Keratinocyte (primary cell): ENCODE data around the gene DAB1. TPM values are rescaled to one million over a fixed set of nuclear protein-coding genes. Genes with fewer than 3 reads are reported as not detected.
A peak's percentile ranks its signal among the peaks of the same experiment; 100 is the strongest.

Experiments
- DNase-seq: peaks from one replicate; pipeline ENCODE4 v3.0.0-alpha.2; 2011; ENCODE audit warnings: low read depth, missing footprints, low spot score
- FAIRE-seq: peaks from 2 replicates; lab custom pipeline; 2011; peaks lifted over from hg19 to GRCh38; lab: Jason Lieb, UNC
- H2AFZ ChIP-seq: 2 replicates; pipeline ENCODE4 v1.6.0; 2012; ENCODE audit warnings: low read length, control low read depth, inconsistent platforms; ENCODE audit not compliant: control insufficient read depth
- H3K27ac ChIP-seq: 2 replicates; pipeline ENCODE4 v1.5.1; 2011; ENCODE audit warnings: low read length; ENCODE audit not compliant: control insufficient read depth, insufficient read depth
- H3K27me3 ChIP-seq: 3 replicates; pipeline ENCODE4 v1.6.0; 2011; ENCODE audit warnings: low read length; ENCODE audit not compliant: control insufficient read depth, insufficient read depth; ENCODE audit errors: extremely low read depth
- H3K36me3 ChIP-seq, 2 experiments: 2 replicates in 1 of 2; 3 replicates in 1 of 2; pipeline ENCODE4 v1.5.1; 2011; ENCODE audit warnings: low read length in 2 of 2, mild to moderate bottlenecking in 1 of 2; ENCODE audit not compliant: control insufficient read depth in 2 of 2, insufficient read depth in 2 of 2; ENCODE audit errors: extremely low read depth in 1 of 2
- H3K4me1 ChIP-seq: 3 replicates; pipeline ENCODE4 v1.5.1; 2011; ENCODE audit warnings: low read length; ENCODE audit not compliant: control insufficient read depth, insufficient read depth; ENCODE audit errors: extremely low read depth
- H3K4me2 ChIP-seq: 3 replicates; pipeline ENCODE4 v1.6.0; 2011; ENCODE audit warnings: low read depth, low read length; ENCODE audit not compliant: control insufficient read depth, insufficient read depth; ENCODE audit errors: extremely low read depth
- H3K4me3 ChIP-seq, 3 experiments: fragments of 200-600 bp in 1 of 3; sonication (generic) in 1 of 3; 2 replicates in 2 of 3; 3 replicates in 1 of 3; pipeline ENCODE4 v1.5.1; 2011 to 2016; ENCODE audit warnings: low read length in 3 of 3, mild to moderate bottlenecking in 3 of 3, control low read depth in 2 of 3, inconsistent platforms in 1 of 3, low read depth in 1 of 3, mixed read lengths in 1 of 3, mixed run types in 1 of 3, moderate library complexity in 1 of 3; ENCODE audit not compliant: control insufficient read depth in 2 of 3, insufficient read depth in 2 of 3; ENCODE audit errors: extremely low read depth in 1 of 3
- H3K79me2 ChIP-seq: 2 replicates; pipeline ENCODE4 v1.6.0; 2012; ENCODE audit warnings: low read length; ENCODE audit not compliant: control insufficient read depth, insufficient read depth
- H3K9ac ChIP-seq: 3 replicates; pipeline ENCODE4 v1.6.0; 2011; ENCODE audit warnings: low read length; ENCODE audit not compliant: control insufficient read depth, insufficient read depth; ENCODE audit errors: extremely low read depth
- H3K9me1 ChIP-seq: 3 replicates; pipeline ENCODE4 v1.6.0; 2011; ENCODE audit warnings: low read length; ENCODE audit not compliant: control insufficient read depth, insufficient read depth; ENCODE audit errors: extremely low read depth
- H3K9me3 ChIP-seq: 2 replicates; pipeline ENCODE4 v1.5.1; 2012; ENCODE audit warnings: low read depth, low read length; ENCODE audit not compliant: control insufficient read depth
- H4K20me1 ChIP-seq: 3 replicates; pipeline ENCODE4 v1.6.0; 2011; ENCODE audit warnings: low read length; ENCODE audit not compliant: control insufficient read depth, insufficient read depth; ENCODE audit errors: extremely low read depth
- CTCF ChIP-seq, 3 experiments: IDR thresholded peaks in 1 of 3; conservative IDR thresholded peaks in 1 of 3; optimal IDR thresholded peaks in 1 of 3; 2 replicates in 2 of 3; 3 replicates in 1 of 3; pipeline versions ENCODE3 to v1.5.1; 2011; ENCODE audit warnings: low read length in 3 of 3, mild to moderate bottlenecking in 3 of 3, moderate library complexity in 2 of 3, control low read depth in 1 of 3, inconsistent platforms in 1 of 3; ENCODE audit not compliant: insufficient read depth in 2 of 3; ENCODE audit errors: extremely low read depth in 1 of 3
- EZH2 ChIP-seq: IDR thresholded peaks from one replicate; pipeline ENCODE4 v1.6.1; 2012; ENCODE audit warnings: inconsistent platforms, mild to moderate bottlenecking, low read length, moderate library complexity
- dilution Hi-C: fragments of 300-500 bp; cut with MboI; formaldehyde crosslinking; loops from one replicate; pipeline ENCODE4 v1.7.0; 2020; ENCODE audit warnings: low sequenced_read_pairs; ENCODE audit not compliant: extremely low pct_ligation_motif_present
- polyA minus RNA-seq, 3 experiments: library from RNA; depleted of rRNA, polyadenylated mRNA; stranded (reverse); fragments of >200 nt; gene quantifications; 1 replicate in 1 of 3; 2 replicates in 1 of 3; 3 replicates in 1 of 3; pipeline ENCODE4 v1.2.3, GENCODE V29; 2011
- polyA plus RNA-seq, 5 experiments: library from polyadenylated mRNA; depleted of rRNA in 3 of 5; stranded (reverse) in 3 of 5; stranded (forward) in 1 of 5; unstranded in 1 of 5; fragments of >200 nt; gene quantifications; 1 replicate in 1 of 5; 2 replicates in 3 of 5; 3 replicates in 1 of 5; pipeline versions ENCODE4 v1.2.1 to v1.2.3, GENCODE V29; 2011 to 2012; ENCODE audit warnings: missing spikeins in 2 of 5, low read depth in 1 of 5, low replicate concordance in 1 of 5

Gene DAB1
- polyA plus RNA-seq (0.01 to 0.03 TPM (median 0.01 TPM) in 3 replicates), polyA minus RNA-seq (not detected in 3 replicates)
- polyA plus RNA-seq (2011; ENCODE audit: low read depth): not detected
- not detected in 2 replicates for polyA plus RNA-seq (2011; cell fraction: cytosol; rRNA removed)
- 0.03 TPM in 1 of 2 replicates, not detected in the other for polyA plus RNA-seq (2011; cell fraction: nucleus; rRNA removed)
- not detected in 2 replicates for polyA plus RNA-seq (2012; ENCODE audit: low replicate concordance)
- not detected for polyA minus RNA-seq (2011; cell fraction: cytosol; rRNA and poly(A)+ RNA removed)
- not detected in 2 replicates for polyA minus RNA-seq (2011; cell fraction: nucleus; rRNA and poly(A)+ RNA removed)

DNA sequence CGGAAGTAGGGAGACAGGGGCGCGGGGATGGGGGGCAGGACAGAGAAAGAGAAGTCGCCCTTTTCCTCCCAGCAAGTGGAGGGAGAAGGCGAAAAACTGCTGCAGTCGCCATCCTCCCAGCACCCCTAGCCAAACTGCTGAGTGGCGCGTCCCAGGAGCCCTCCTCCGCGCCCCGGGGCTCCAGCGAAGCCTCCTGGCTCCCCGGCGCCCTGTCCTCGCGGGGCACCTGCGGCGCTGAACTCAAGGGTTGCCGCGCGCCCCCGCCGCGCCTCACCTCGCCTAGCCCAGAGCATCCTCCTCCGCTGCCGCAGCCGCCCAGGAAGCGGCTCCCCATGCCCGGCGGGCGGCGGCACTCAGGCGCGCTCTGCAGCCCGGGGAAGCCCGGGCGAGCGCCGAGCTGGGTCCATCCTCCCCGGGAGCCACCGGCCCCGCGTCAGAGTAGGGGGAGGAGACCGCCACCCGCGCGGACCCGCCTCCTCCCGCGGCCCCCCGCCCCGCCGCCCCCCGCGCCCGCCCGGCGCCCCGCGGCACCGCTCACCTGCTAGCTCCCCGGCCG lies at the start of gene DAB1:
DAB1 (minus strand) TSS at position 405 of the 556 bp plus-strand sequence. CDS start 133,030 bp downstream, outside the sequence.
- H3K79me2 ChIP-seq: no peaks in the 10 kb centered on the region
- peak within 1 kb of the TSS; percentile 95 for H3K4me2 ChIP-seq
- H3K9ac ChIP-seq: no peak within 1 kb of the TSS
- H3K4me1 ChIP-seq: peaks cover 8% of the 10 kb centered on the region
- dilution Hi-C loops: no loop called here
- H4K20me1 ChIP-seq: no peaks in the 10 kb centered on the region
- no peak within 1 kb of the TSS for H3K27ac ChIP-seq
- H3K9me1 ChIP-seq: no peaks in the 10 kb centered on the region
- peaks cover 59% of the 10 kb centered on the region for H3K27me3 ChIP-seq
- peak; percentile 64 for TF ChIP-seq EZH2
- TF ChIP-seq CTCF (optimal IDR thresholded peaks at IDR 0.05 in 1 of 3, IDR thresholded peaks at IDR 0.05 in 1 of 3, conservative IDR thresholded peaks at IDR 0.05 in 1 of 3; ENCODE audit: extremely low read depth in 1 of 3, insufficient read depth in 2 of 3, low read length in 3 of 3): no peak
- H3K4me3 ChIP-seq: peak within 1 kb of the TSS; percentile 28 to 52 (median 42)
- H3K9me3 ChIP-seq: no peaks in the 10 kb centered on the region
- H2AFZ ChIP-seq: peak within 1 kb of the TSS; percentile 58
- no peak for FAIRE-seq
- DNase-seq: no peak
- H3K36me3 ChIP-seq: no peaks in the 10 kb centered on the region

GRCh38 chr1:57473448-57473847 lies 49.6 kb upstream of the DAB1 start:
- Histone ChIP-seq H3K4me3 (no peak overlapping the region), H3K36me3 (no peaks in the 10 kb centered on the region), H4K20me1 (no peaks in the 10 kb centered on the region), H3K9me3 (no peaks in the 10 kb centered on the region), H3K27me3 (no peaks in the 10 kb centered on the region), H3K9ac (no peak overlapping the region), H3K9me1 (no peaks in the 10 kb centered on the region), H3K27ac (no peak overlapping the region), H3K4me2 (no peak overlapping the region), H3K79me2 (no peaks in the 10 kb centered on the region), H3K4me1 (no peaks in the 10 kb centered on the region), H2AFZ (no peak overlapping the region)
- DNase-seq (no peak), FAIRE-seq (no peak)
- dilution Hi-C loops: no loop called here
- TF ChIP-seq CTCF (optimal IDR thresholded peaks at IDR 0.05 in 1 of 3, IDR thresholded peaks at IDR 0.05 in 1 of 3, conservative IDR thresholded peaks at IDR 0.05 in 1 of 3; ENCODE audit: extremely low read depth in 1 of 3, insufficient read depth in 2 of 3, low read length in 3 of 3) (no peak), EZH2 (no peak)
